Measurements from ENCODE around the gene WDR81. TPM values are rescaled to one million over a fixed set of nuclear protein-coding genes. Genes with fewer than 3 reads are reported as not detected.

WDR81 gene
- 13.6 and 47.5 TPM in 2 replicates for total RNA-seq (ENCODE audit: low replicate concordance)

GRCh38 chr17:1724351-1724868 lies at the start of gene WDR81:
TSS of gene WDR81 (plus strand) at chr17:1724704. CDS start at chr17:1724960, 256 bp downstream.

GRCh38 chr17:1684378-1685189 lies 39.9 kb upstream of the WDR81 start, which contains the start of gene PRPF8:
TSS of gene PRPF8 (minus strand) at chr17:1684867. CDS start at chr17:1684571, 296 bp downstream.

GRCh38 chr17:1709971-1710806 lies 14.3 kb upstream of the WDR81 start, which contains the start of gene TLCD2:
TSS of gene TLCD2 (minus strand) at chr17:1710377. CDS start at chr17:1710242, 135 bp downstream.

GRCh38 chr17:1742371-1743087 lies 18.0 kb downstream of the WDR81 start, which contains the start of gene SERPINF2:
TSS of gene SERPINF2 (plus strand) at chr17:1742871. CDS start at chr17:1744996, 2,125 bp downstream.

Other genes with a start within 250 kb of the WDR81 start
- 170 and 286 TPM in 2 replicates for gene MYO1C, start 232.0 kb upstream of the WDR81 start, total RNA-seq (ENCODE audit: low replicate concordance)
- gene INPP5K, start 208.1 kb upstream of the WDR81 start, total RNA-seq (ENCODE audit: low replicate concordance): 29.7 and 31.1 TPM in 2 replicates
- 14.6 and 23.2 TPM in 2 replicates for gene PITPNA, start 161.9 kb upstream of the WDR81 start, total RNA-seq (ENCODE audit: low replicate concordance)
- gene SLC43A2, start 95.9 kb upstream of the WDR81 start, total RNA-seq (ENCODE audit: low replicate concordance): 7.8 and 16.5 TPM in 2 replicates
- gene SCARF1, start 79.0 kb upstream of the WDR81 start, total RNA-seq (ENCODE audit: low replicate concordance): 0.23 and 0.94 TPM in 2 replicates
- gene RILP, start 74.8 kb upstream of the WDR81 start, total RNA-seq (ENCODE audit: low replicate concordance): 6.2 and 6.8 TPM in 2 replicates
- gene PRPF8, start 39.8 kb upstream of the WDR81 start, total RNA-seq (ENCODE audit: low replicate concordance): 69.7 and 82.7 TPM in 2 replicates
- 1.8 and 4.3 TPM in 2 replicates for gene TLCD2, start 14.3 kb upstream of the WDR81 start, total RNA-seq (ENCODE audit: low replicate concordance)
- gene SERPINF2, start 18.2 kb downstream of the WDR81 start, total RNA-seq (ENCODE audit: low replicate concordance): not detected in 2 replicates
- 25.3 and 562 TPM in 2 replicates for gene SERPINF1, start 37.4 kb downstream of the WDR81 start, total RNA-seq (ENCODE audit: low replicate concordance)
- gene SMYD4, start 105.2 kb downstream of the WDR81 start, total RNA-seq (ENCODE audit: low replicate concordance): 5.9 and 7.6 TPM in 2 replicates
- gene RPA1, start 105.3 kb downstream of the WDR81 start, total RNA-seq (ENCODE audit: low replicate concordance): 36.0 and 55.3 TPM in 2 replicates

Measured in smooth muscle cell of the coronary artery (primary cell).